T-cell (primary cell): ENCODE data around the gene CLEC10A. TPM values are rescaled to one million over a fixed set of nuclear protein-coding genes. Genes with fewer than 3 reads are reported as not detected.
"Not testable (repeated sequence)": the region's sequence is repeated elsewhere in the genome, so short reads cannot be mapped to it uniquely, and the experiment has no call there.

Source experiments
- ATAC-seq, 4 experiments: fragments of 200-7000 bp in 3 of 4; fragments of 150-1000 bp in 1 of 4; cut with Tn5 transposase; replicated peaks in 1 of 4; 1 replicate in 3 of 4; 2 replicates in 1 of 4; pipeline ENCODE4 v1.10.0; 2021; ENCODE audit warnings: moderate library complexity in 3 of 4, mild to moderate bottlenecking in 2 of 4, moderate number of reproducible peaks in 1 of 4
- CTCF ChIA-PET, 2 donors: fragments of 300-600 bp; sonication (Branson Sonifier 250); formaldehyde crosslinking; loops; one replicate each; lab custom pipeline; 2022; ENCODE audit warnings: antibody characterized with exemption in 2 of 2; lab: Charles Lee
- POLR2A ChIA-PET, 2 donors: fragments of 300-600 bp; sonication (Branson Sonifier 250); formaldehyde crosslinking; loops; one replicate each; lab custom pipeline; 2022; ENCODE audit warnings: antibody characterized with exemption in 2 of 2; lab: Charles Lee
- DNase-seq, 35 experiments: peaks; one replicate each; pipeline versions ENCODE4 v3.0.0 to v3.0.0-alpha.2; 2013 to 2023
- H3K27ac ChIP-seq: one replicate; pipeline ENCODE4 v1.5.1; 2013; ENCODE audit warnings: low read length
- H3K27me3 ChIP-seq, 2 experiments: replicated peaks in 1 of 2; 1 replicate in 1 of 2; 2 replicates in 1 of 2; pipeline versions ENCODE4 v1.6.1 to v1.7.0; 2013; ENCODE audit warnings: low read length in 1 of 2, mixed read lengths in 1 of 2; ENCODE audit not compliant: control insufficient read depth in 2 of 2, insufficient read depth in 2 of 2; ENCODE audit errors: extremely low read depth in 1 of 2
- H3K36me3 ChIP-seq, 2 donors: 1 replicate in 1 of 2; 2 replicates in 1 of 2; pipeline versions ENCODE4 v1.6.1 to v1.7.0; 2013; ENCODE audit warnings: low read length in 1 of 2; ENCODE audit not compliant: control insufficient read depth in 2 of 2, insufficient read depth in 1 of 2; ENCODE audit errors: extremely low read depth in 1 of 2
- H3K4me1 ChIP-seq, 2 experiments: 1 replicate in 1 of 2; 2 replicates in 1 of 2; pipeline versions ENCODE4 v1.6.1 to v1.7.0; 2013; ENCODE audit warnings: low read length in 2 of 2, mixed read lengths in 1 of 2; ENCODE audit not compliant: insufficient read depth in 2 of 2, control insufficient read depth in 1 of 2; ENCODE audit errors: extremely low read depth in 1 of 2
- H3K4me3 ChIP-seq, 2 donors: 1 replicate in 1 of 2; 2 replicates in 1 of 2; pipeline versions ENCODE4 v1.5.1 to v1.7.0; 2013; ENCODE audit warnings: mild to moderate bottlenecking in 2 of 2, low read length in 1 of 2, moderate library complexity in 1 of 2; ENCODE audit not compliant: control insufficient read depth in 1 of 2; ENCODE audit errors: extremely low read depth in 1 of 2
- H3K9me3 ChIP-seq: 2 replicates; pipeline ENCODE4 v1.7.0; 2013
- H3K27ac Mint-ChIP-seq, 2 donors: one replicate each; pipeline ENCODE4 v1.8.0; 2020 to 2021; ENCODE audit warnings: mild to moderate bottlenecking in 2 of 2, mixed read lengths in 2 of 2
- H3K27me3 Mint-ChIP-seq, 2 donors: one replicate each; pipeline ENCODE4 v1.8.0; 2021 to 2022; ENCODE audit warnings: mixed read lengths in 2 of 2
- H3K36me3 Mint-ChIP-seq: one replicate; pipeline ENCODE4 v1.8.0; 2021; ENCODE audit warnings: mixed read lengths
- H3K4me1 Mint-ChIP-seq, 3 donors: one replicate each; pipeline ENCODE4 v1.8.0; 2020 to 2022; ENCODE audit warnings: mixed read lengths in 3 of 3, mild to moderate bottlenecking in 1 of 3
- H3K4me3 Mint-ChIP-seq, 3 donors: one replicate each; pipeline ENCODE4 v1.8.0; 2020 to 2022; ENCODE audit warnings: mild to moderate bottlenecking in 3 of 3, mixed read lengths in 3 of 3, moderate library complexity in 3 of 3
- H3K9me3 Mint-ChIP-seq, 3 donors: one replicate each; pipeline ENCODE4 v1.8.0; 2020 to 2022; ENCODE audit warnings: mixed read lengths in 3 of 3
- WGBS: methylation state at CpG from one replicate; pipeline ENCODE4 v1.1.5; 2013; ENCODE audit warnings: missing lambda C conversion rate; ENCODE audit not compliant: insufficient coverage; 5-methylcytosine and 5-hydroxymethylcytosine counted together
- total RNA-seq, 35 experiments: library from RNA in 6 of 35; stranded (reverse) in 6 of 35; fragments of 120-200 nt in 1 of 35; gene quantifications; one replicate each; pipeline versions ENCODE4 v1.2.1 to v1.2.4 and lab custom pipeline; 2013 to 2026

CLEC10A gene, protein sequence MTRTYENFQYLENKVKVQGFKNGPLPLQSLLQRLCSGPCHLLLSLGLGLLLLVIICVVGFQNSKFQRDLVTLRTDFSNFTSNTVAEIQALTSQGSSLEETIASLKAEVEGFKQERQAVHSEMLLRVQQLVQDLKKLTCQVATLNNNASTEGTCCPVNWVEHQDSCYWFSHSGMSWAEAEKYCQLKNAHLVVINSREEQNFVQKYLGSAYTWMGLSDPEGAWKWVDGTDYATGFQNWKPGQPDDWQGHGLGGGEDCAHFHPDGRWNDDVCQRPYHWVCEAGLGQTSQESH
- total RNA-seq (not detected), total RNA-seq (lab: John Stamatoyannopoulos, UW) (0 to 1.5 (median 0.06) reads per million in 29 experiments)
- 0.61 TPM for total RNA-seq (2013)

DNA sequence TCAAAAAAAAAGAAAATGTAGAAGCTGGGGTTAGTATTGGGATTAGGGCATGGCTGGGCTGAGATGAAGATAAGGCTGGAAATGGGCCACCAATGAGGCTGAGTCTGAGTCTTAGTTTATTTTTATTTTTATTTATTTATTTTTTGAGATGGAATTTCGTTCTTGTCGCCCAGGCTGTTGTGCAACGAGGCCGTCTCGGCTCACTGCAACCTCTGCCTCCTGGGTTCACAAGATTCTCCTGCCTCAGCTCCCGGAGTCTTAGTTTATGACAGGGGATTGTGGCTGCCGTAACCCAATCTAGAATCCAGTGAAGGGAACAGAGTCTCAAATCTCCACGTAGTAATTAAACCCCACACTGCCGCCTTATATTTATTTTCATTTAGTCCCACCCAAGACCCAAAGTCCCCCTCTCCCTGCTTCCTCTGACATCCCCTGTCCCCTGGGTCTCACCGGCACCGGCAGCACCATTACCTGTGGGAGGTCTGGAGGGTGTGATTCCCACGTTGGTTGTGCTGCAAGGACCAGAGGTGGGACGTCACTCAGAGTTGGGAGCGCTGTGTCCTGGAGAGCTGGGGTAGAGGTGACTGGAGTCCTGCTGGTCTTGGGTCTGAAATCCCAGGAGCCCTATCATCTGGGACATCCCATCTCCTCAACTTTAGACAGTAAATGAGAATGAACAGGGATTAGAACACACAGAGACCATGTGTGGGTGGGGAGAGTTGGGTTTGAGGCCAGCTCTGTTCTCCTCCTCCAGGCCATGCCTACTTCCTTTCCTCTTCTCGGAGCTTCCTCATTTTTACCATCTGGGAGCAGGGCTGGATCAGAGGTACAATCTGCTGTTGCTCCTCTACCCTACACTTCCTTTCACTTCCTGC lies at the start of gene CLEC10A:
Gene CLEC10A, minus strand, starts transcription at position 671 of the 875 bp plus-strand sequence. CDS start 1,439 bp downstream, outside the sequence.
- H3K36me3 Mint-ChIP-seq, result no peaks in the 10 kb centered on the region
- POLR2A ChIA-PET, result no interaction called here
- Histone ChIP-seq H3K27me3 (peaks cover 0 to 3% of the 10 kb centered on the region in 2 experiments), H3K9me3 (no peaks in the 10 kb centered on the region), H3K27ac (no peak within 1 kb of the TSS), H3K4me1 (peaks cover 0 to 23% of the 10 kb centered on the region in 2 experiments), H3K4me3 (no peak within 1 kb of the TSS), H3K36me3 (no peaks in the 10 kb centered on the region)
- DNase-seq (no peak), ATAC-seq (no peak)
- CTCF ChIA-PET, result no interaction called here
- H3K9me3 Mint-ChIP-seq, result no peaks in the 10 kb centered on the region
- H3K27ac Mint-ChIP-seq, result no peak within 1 kb of the TSS
- no peak within 1 kb of the TSS for H3K4me3 Mint-ChIP-seq
- H3K27me3 Mint-ChIP-seq, result peaks cover 0 to 5% of the 10 kb centered on the region in 2 donors
- WGBS, result 79% methylated on average over 5 of the region's 15 CpGs
- peaks cover 33 to 46% (median 39%) of the 10 kb centered on the region in 3 donors for H3K4me1 Mint-ChIP-seq

DNA sequence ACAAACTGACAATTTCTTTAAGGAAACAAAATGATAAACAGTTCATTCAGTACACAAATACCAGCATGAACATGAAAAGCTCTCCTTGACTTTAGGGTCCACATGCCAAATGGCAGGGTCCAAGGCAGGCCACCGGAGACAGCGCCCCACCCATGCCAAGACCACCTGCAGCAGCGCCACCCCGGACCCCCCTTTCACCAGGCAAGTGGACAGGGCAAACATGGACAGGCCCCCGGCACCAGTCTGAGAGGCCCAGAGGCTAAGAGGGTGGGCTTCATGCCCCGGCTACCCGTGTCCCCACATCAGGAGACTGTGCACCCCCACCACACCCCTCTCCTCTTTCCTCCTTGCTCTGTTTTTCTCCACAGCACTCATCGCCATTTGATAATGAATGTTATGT lies 49.3 kb upstream of the CLEC10A start:
- no peak overlapping the region for H3K4me3 Mint-ChIP-seq
- Histone ChIP-seq H3K4me1 (peaks cover 6 to 24% of the 10 kb centered on the region in 2 experiments), H3K9me3 (no peaks in the 10 kb centered on the region), H3K4me3 (no peak overlapping the region), H3K36me3 (no peaks in the 10 kb centered on the region), H3K27ac (no peak overlapping the region), H3K27me3 (peaks cover 0 to 21% of the 10 kb centered on the region in 2 experiments)
- WGBS, result 94% methylated on average over 3 of the region's 8 CpGs
- no peak for ATAC-seq
- ChIA-PET POLR2A (no interaction called here), CTCF (no interaction called here)
- no peak overlapping the region for H3K27ac Mint-ChIP-seq
- peaks cover 23 to 28% (median 25%) of the 10 kb centered on the region in 3 donors for H3K4me1 Mint-ChIP-seq
- no peaks in the 10 kb centered on the region for H3K36me3 Mint-ChIP-seq
- peaks cover 0 to 3% of the 10 kb centered on the region in 2 donors for H3K27me3 Mint-ChIP-seq
- no peak for DNase-seq
- H3K9me3 Mint-ChIP-seq, result no peaks in the 10 kb centered on the region

DNA sequence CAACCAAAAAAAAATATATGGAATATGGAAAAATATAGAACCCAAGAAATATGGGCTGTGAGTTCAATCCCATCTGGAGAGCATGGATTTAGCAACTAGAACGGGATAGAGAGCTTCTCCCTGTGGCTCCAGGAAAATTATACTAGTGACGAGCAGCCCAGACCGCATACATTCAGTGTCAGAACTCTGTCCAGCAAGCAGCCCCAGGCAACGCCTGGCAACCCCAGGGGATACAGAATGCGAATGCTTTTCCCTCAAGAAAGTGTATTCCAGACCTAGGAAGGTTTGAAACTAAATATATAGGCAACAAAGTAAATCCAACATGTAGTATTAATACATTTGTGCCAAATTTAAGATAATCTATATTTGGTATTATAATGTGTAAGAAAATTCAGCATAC lies 48.1 kb upstream of the CLEC10A start:
- Histone ChIP-seq H3K4me3 (no peak overlapping the region), H3K36me3 (no peaks in the 10 kb centered on the region), H3K4me1 (peaks cover 6 to 16% of the 10 kb centered on the region in 2 experiments), H3K9me3 (no peaks in the 10 kb centered on the region), H3K27me3 (peaks cover 0 to 19% of the 10 kb centered on the region in 2 experiments), H3K27ac (no peak overlapping the region)
- peaks cover 3 to 5% of the 10 kb centered on the region in 2 donors for H3K27me3 Mint-ChIP-seq
- WGBS, result 90% methylated on average over 4 of the region's 5 CpGs
- ATAC-seq, result no peak
- no peaks in the 10 kb centered on the region for H3K9me3 Mint-ChIP-seq
- H3K36me3 Mint-ChIP-seq, result no peaks in the 10 kb centered on the region
- H3K4me1 Mint-ChIP-seq, result peaks cover 16 to 24% (median 19%) of the 10 kb centered on the region in 3 donors
- POLR2A ChIA-PET, result no interaction called here
- H3K4me3 Mint-ChIP-seq, result no peak overlapping the region
- H3K27ac Mint-ChIP-seq, result no peak overlapping the region
- CTCF ChIA-PET, result no interaction called here
- DNase-seq, result no peak

DNA sequence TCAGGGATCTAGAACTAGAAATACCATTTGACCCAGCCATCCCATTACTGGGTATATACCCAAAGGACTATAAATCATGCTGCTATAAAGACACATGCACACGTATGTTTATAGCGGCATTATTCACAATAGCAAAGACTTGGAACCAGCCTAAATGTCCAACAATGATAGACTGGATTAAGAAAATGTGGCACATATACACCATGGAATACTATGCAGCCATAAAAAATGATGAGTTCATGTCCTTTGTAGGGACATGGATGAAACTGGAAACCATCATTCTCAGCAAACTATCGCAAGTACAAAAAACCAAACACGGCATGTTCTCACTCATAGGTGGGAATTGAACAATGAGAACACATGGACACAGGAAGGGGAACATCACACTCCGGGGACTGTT lies 47.5 kb upstream of the CLEC10A start:
- H3K27me3 ChIP-seq, result peaks cover 0 to 25% of the 10 kb centered on the region in 2 experiments
- DNase-seq, H3K4me3 Mint-ChIP-seq, H3K36me3 ChIP-seq, H3K36me3 Mint-ChIP-seq, H3K27me3 Mint-ChIP-seq, H3K27ac Mint-ChIP-seq, H3K9me3 ChIP-seq, CTCF ChIA-PET, ATAC-seq, H3K9me3 Mint-ChIP-seq, H3K4me3 ChIP-seq, H3K4me1 ChIP-seq, H3K27ac ChIP-seq, POLR2A ChIA-PET: not testable (repeated sequence)
- H3K4me1 Mint-ChIP-seq, result peaks cover 12 to 18% (median 15%) of the 10 kb centered on the region in 3 donors
- WGBS, result no CpG with 5 or more reads among the region's 5 CpGs

DNA sequence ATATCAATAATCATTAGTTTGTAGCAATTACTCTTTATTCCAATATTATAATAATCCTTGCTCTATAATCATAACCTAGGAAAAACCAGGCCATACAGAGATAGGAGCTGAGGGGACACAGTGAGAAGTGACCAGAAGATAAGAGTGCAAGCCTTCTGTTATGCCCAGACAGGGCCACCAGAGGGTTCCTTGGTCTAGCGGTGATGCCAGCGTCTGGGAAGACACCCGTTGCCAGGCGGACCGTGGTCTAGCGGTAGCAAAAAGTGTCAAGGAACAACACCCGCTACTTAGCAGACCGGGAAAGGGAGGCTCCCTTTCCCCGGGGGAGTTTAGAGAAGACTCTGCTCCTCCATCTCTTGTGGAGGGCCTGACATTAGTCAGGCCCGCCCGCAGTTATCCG lies 46.3 kb upstream of the CLEC10A start:
- H3K27ac Mint-ChIP-seq, POLR2A ChIA-PET, H3K9me3 Mint-ChIP-seq, H3K4me3 Mint-ChIP-seq, H3K36me3 Mint-ChIP-seq, H3K4me1 Mint-ChIP-seq, ATAC-seq, H3K4me3 ChIP-seq, H3K27ac ChIP-seq, CTCF ChIA-PET, DNase-seq, H3K27me3 Mint-ChIP-seq, H3K9me3 ChIP-seq, H3K4me1 ChIP-seq, H3K36me3 ChIP-seq: not testable (repeated sequence)
- WGBS, result 85% methylated on average over 5 of the region's 12 CpGs
- peaks cover 0 to 30% of the 10 kb centered on the region in 2 experiments for H3K27me3 ChIP-seq

DNA sequence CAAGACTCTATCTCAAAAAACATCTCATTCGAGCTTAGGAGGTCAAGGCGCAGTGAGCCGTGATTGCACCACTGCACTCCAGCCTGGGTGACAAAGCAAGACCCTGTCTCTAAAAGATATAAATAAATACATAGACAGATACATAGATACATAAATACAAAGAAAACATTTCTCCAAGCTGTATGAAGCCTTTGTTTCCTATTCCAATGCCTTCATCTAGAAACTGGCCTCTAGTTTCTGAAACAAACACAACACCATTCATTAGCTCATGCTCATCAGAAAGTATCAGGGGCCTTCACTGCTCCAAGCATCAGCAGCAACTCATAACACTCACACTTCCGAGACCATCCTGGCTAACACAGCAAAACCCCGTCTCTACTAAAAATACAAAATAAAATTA lies 44.9 kb upstream of the CLEC10A start:
- Mint-ChIP-seq H3K36me3 (no peaks in the 10 kb centered on the region), H3K4me3 (no peak overlapping the region), H3K27me3 (peaks cover 10 to 18% of the 10 kb centered on the region in 2 donors), H3K9me3 (no peaks in the 10 kb centered on the region), H3K4me1 (peaks cover 0 to 1% (median 0%) of the 10 kb centered on the region in 3 donors), H3K27ac (no peak overlapping the region)
- H3K36me3 ChIP-seq, result no peaks in the 10 kb centered on the region
- no CpG with 5 or more reads among the region's 5 CpGs for WGBS
- ATAC-seq (no peak), DNase-seq (no peak)
- H3K4me3 ChIP-seq, result no peak overlapping the region
- POLR2A ChIA-PET, result no interaction called here
- CTCF ChIA-PET, result interaction anchor here in 1 of 2 donors (0.6 kb wide), 1 partner anchor 69 kb away, joined by 5 read pairs; no protein-coding TSS in a partner anchor
- H3K27ac ChIP-seq, result no peak overlapping the region
- H3K27me3 ChIP-seq, result peaks cover 0 to 33% of the 10 kb centered on the region in 2 experiments
- H3K4me1 ChIP-seq, result no peaks in the 10 kb centered on the region
- H3K9me3 ChIP-seq, result no peaks in the 10 kb centered on the region
